SHP77 treated with DMSO at 0.1 percent for 48 hours (cell line): Measurements from ENCODE around the gene NPEPL1.

Experiments used
- DNase-seq: peaks from one replicate; lab custom pipeline; 2025; lab: John Stamatoyannopoulos, UW

Gene NPEPL1

GRCh38 chr20:58701431-58702160 lies 9.0 kb downstream of the NPEPL1 start:
- DNase-seq: no peak

- DNase-seq: no peak
These were observed 9.5 kb downstream of the NPEPL1 start for GRCh38 chr20:58702161-58702510.

- no peak for DNase-seq
These were observed 10.5 kb downstream of the NPEPL1 start for GRCh38 chr20:58702859-58703648.

- DNase-seq: no peak
These were observed 11.3 kb downstream of the NPEPL1 start for GRCh38 chr20:58703765-58704371.

- no peak for DNase-seq
These were observed 12.8 kb downstream of the NPEPL1 start for GRCh38 chr20:58705208-58705926.

- no peak for DNase-seq
These were observed 13.7 kb downstream of the NPEPL1 start for GRCh38 chr20:58706150-58706892.

GRCh38 chr20:58706975-58707681 lies 14.5 kb downstream of the NPEPL1 start:
- DNase-seq: no peak

GRCh38 chr20:58707770-58708169 lies 15.2 kb downstream of the NPEPL1 start:
- DNase-seq: no peak

GRCh38 chr20:58708246-58708931 lies 15.8 kb downstream of the NPEPL1 start:
- DNase-seq: no peak

GRCh38 chr20:58709013-58709702 lies 16.6 kb downstream of the NPEPL1 start:
- no peak for DNase-seq

- DNase-seq: no peak
These were observed 17.1 kb downstream of the NPEPL1 start for GRCh38 chr20:58709703-58710039.

GRCh38 chr20:58710481-58711265 lies 18.1 kb downstream of the NPEPL1 start:
- no peak for DNase-seq

- no peak for DNase-seq
These were observed 18.9 kb downstream of the NPEPL1 start for GRCh38 chr20:58711266-58712051.

GRCh38 chr20:58712151-58712791 lies 19.7 kb downstream of the NPEPL1 start:
- DNase-seq: no peak

- DNase-seq: no peak
These were observed 20.5 kb downstream of the NPEPL1 start for GRCh38 chr20:58712806-58713731.

GRCh38 chr20:58713801-58714339 lies 21.3 kb downstream of the NPEPL1 start:
- DNase-seq: no peak
